ENCODE measurements around the gene KRTAP5-4. TPM values are rescaled to one million over a fixed set of nuclear protein-coding genes. Genes with fewer than 3 reads are reported as not detected.
"Not testable (repeated sequence)": the region's sequence is repeated elsewhere in the genome, so short reads cannot be mapped to it uniquely, and the experiment has no call there.

KRTAP5-4 gene
- total and polyA plus RNA-seq, 4 donors: not detected

DNA sequence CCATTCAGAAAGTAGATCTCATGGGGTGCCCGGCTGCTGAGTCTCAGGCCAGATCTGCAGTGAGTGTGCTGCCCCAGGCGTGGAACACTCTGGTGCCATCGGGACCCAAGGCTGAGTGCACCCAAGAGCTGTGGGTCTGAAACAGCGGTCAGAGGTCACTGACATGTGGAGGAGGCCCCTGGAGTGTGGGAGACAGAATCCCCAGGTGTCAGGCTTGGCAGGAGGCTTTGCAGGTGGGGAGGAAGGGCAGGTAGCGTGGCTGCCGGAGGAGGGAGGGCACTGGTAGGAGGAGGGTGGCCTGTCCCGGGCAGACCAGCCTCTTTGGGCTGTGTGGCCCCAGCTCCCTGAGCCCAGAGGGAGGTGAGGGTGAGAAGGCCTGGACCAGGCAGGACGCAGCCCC is 43.4 kb upstream of the KRTAP5-4 start:
- DNase-seq (peak in 1 of 2 donors; percentile 20), ATAC-seq (ENCODE audit: low FRiP score) (no peak)
- WGBS, 2 donors: 74 to 93% methylated on average over 5 to 6 of the region's 8 CpGs
- H3K36me3 ChIP-seq (ENCODE audit: control insufficient read depth in 1 of 2, insufficient read depth in 2 of 2, low read length in 1 of 2): no peaks in the 10 kb centered on the region
- no peak overlapping the region for H3K4me3 ChIP-seq (ENCODE audit: low read length in 2 of 2)
- H3K4me1 ChIP-seq (ENCODE audit: control insufficient read depth in 1 of 2, insufficient read depth in 2 of 2, low read length in 2 of 2): no peaks in the 10 kb centered on the region
- no peaks in the 10 kb centered on the region for H3K27me3 ChIP-seq (ENCODE audit: control insufficient read depth in 1 of 2, insufficient read depth in 2 of 2, low read length in 1 of 2)
- no peak overlapping the region for H3K27ac ChIP-seq (ENCODE audit: low read depth in 1 of 2, low read length in 2 of 2)
- intact Hi-C loops (cut with DNase I): no loop called here
- no peaks in the 10 kb centered on the region for H3K9me3 ChIP-seq (ENCODE audit: control insufficient read depth, low read length)

- DNase-seq; H3K36me3 ChIP-seq (ENCODE audit: control insufficient read depth in 1 of 2, insufficient read depth in 2 of 2, low read length in 1 of 2); H3K27me3 ChIP-seq (ENCODE audit: control insufficient read depth in 1 of 2, insufficient read depth in 2 of 2, low read length in 1 of 2); H3K27ac ChIP-seq (ENCODE audit: low read depth in 1 of 2, low read length in 2 of 2); H3K4me1 ChIP-seq (ENCODE audit: control insufficient read depth in 1 of 2, insufficient read depth in 2 of 2, low read length in 2 of 2); ATAC-seq (ENCODE audit: low FRiP score); intact Hi-C loops (cut with DNase I); H3K9me3 ChIP-seq (ENCODE audit: control insufficient read depth, low read length); H3K4me3 ChIP-seq (ENCODE audit: low read length in 2 of 2): not testable (repeated sequence)
- 54 to 67% methylated on average over 16 to 18 of the region's 18 CpGs for WGBS, 2 donors
These were observed 40.9 kb upstream of the KRTAP5-4 start for GRCh38 chr11:1662699-1663283.

GRCh38 chr11:1661454-1662269 is 39.7 kb upstream of the KRTAP5-4 start:
- DNase-seq; H3K9me3 ChIP-seq (ENCODE audit: control insufficient read depth, low read length); H3K27me3 ChIP-seq (ENCODE audit: control insufficient read depth in 1 of 2, insufficient read depth in 2 of 2, low read length in 1 of 2); H3K36me3 ChIP-seq (ENCODE audit: control insufficient read depth in 1 of 2, insufficient read depth in 2 of 2, low read length in 1 of 2); H3K27ac ChIP-seq (ENCODE audit: low read depth in 1 of 2, low read length in 2 of 2); intact Hi-C loops (cut with DNase I); H3K4me1 ChIP-seq (ENCODE audit: control insufficient read depth in 1 of 2, insufficient read depth in 2 of 2, low read length in 2 of 2); H3K4me3 ChIP-seq (ENCODE audit: low read length in 2 of 2); ATAC-seq (ENCODE audit: low FRiP score): not testable (repeated sequence)
- 79 to 82% methylated on average over 18 to 22 of the region's 25 CpGs for WGBS, 2 donors

DNA sequence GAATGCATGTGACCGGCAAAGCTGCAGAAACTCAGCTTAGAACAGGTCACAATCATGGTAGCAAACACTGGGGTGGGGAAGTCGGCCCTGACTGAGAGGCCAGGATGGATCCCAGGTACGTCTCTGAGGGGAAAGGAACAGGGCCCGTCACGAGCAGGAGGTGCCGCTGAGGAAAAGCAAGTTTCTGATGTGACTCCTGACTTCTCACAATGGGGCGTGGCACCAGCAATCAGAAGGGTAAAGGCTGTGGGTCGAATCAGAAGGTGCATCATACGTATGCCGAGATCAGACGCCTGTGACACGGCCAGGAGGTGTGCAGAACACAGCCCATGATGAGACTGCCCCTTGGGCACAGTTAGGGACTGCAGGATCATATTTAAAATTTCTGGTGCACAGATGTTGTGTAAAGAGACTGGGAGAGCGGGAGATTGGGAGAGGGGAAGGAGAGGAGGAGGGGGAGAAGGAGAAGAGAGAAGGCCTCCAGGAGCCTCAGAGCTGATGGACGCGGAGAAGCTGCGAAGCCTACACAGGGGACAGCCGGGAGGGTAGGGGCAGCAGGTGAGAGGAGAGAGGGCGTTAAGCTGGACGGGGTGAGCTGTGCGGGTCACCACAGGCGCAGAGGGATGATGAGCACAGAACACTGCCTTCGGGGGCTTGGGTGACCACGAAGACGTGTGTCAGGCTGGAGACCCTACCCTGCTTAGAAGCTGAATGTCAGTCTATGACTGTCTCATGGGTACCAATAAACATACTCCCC is 38.4 kb upstream of the KRTAP5-4 start:
- Histone ChIP-seq H3K27me3 (ENCODE audit: control insufficient read depth in 1 of 2, insufficient read depth in 2 of 2, low read length in 1 of 2) (no peaks in the 10 kb centered on the region), H3K9me3 (ENCODE audit: control insufficient read depth, low read length) (no peaks in the 10 kb centered on the region), H3K4me1 (ENCODE audit: control insufficient read depth in 1 of 2, insufficient read depth in 2 of 2, low read length in 2 of 2) (no peaks in the 10 kb centered on the region), H3K4me3 (ENCODE audit: low read length in 2 of 2) (no peak overlapping the region), H3K36me3 (ENCODE audit: control insufficient read depth in 1 of 2, insufficient read depth in 2 of 2, low read length in 1 of 2) (no peaks in the 10 kb centered on the region), H3K27ac (ENCODE audit: low read depth in 1 of 2, low read length in 2 of 2) (no peak overlapping the region)
- DNase-seq (peak in 1 of 2 donors; percentile 24), ATAC-seq (ENCODE audit: low FRiP score) (no peak)
- WGBS, 2 donors: 79 to 89% methylated on average over 24 of the region's 24 CpGs
- intact Hi-C loops (cut with DNase I): no loop called here

DNA sequence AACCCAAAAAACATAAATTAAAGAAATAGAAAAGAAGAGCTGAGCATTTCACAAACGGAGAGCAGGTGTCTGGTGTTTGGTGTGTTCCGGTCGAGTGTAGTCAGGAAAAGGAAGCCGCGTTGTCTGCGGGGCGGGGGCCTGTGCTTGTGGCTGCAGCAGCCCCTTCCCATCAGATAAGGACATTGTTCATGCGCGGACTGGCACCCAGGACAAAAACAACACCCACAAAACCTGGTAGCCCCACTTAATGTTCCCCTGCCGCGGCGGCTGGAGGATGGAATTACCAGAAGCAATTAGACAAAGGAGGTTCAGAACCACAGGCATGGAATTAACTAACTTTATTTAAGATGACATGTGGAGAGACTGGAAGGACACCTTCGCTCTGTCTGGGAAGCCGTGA is 37.6 kb upstream of the KRTAP5-4 start:
- DNase-seq: peak in 1 of 2 donors; percentile 31
- WGBS, 2 donors: 84 to 89% methylated on average over 14 of the region's 14 CpGs
- intact Hi-C loops (cut with DNase I): loop anchor here in 1 of 2 donors (10.0 kb wide), 1 partner anchor 495 kb away; no protein-coding TSS in a partner anchor

GRCh38 chr11:1656670-1657069 is 34.7 kb upstream of the KRTAP5-4 start:
- DNase-seq (peak in 1 of 2 donors; percentile 7), ATAC-seq (ENCODE audit: low FRiP score) (no peak)
- Histone ChIP-seq H3K27me3 (ENCODE audit: control insufficient read depth in 1 of 2, insufficient read depth in 2 of 2, low read length in 1 of 2) (no peaks in the 10 kb centered on the region), H3K36me3 (ENCODE audit: control insufficient read depth in 1 of 2, insufficient read depth in 2 of 2, low read length in 1 of 2) (no peaks in the 10 kb centered on the region), H3K27ac (ENCODE audit: low read depth in 1 of 2, low read length in 2 of 2) (no peak overlapping the region), H3K4me1 (ENCODE audit: control insufficient read depth in 1 of 2, insufficient read depth in 2 of 2, low read length in 2 of 2) (no peaks in the 10 kb centered on the region), H3K4me3 (ENCODE audit: low read length in 2 of 2) (no peak overlapping the region), H3K9me3 (ENCODE audit: control insufficient read depth, low read length) (no peaks in the 10 kb centered on the region)
- WGBS, 2 donors: 75 to 85% methylated on average over 7 of the region's 7 CpGs
- intact Hi-C loops (cut with DNase I): loop anchor here in 1 of 2 donors (10.0 kb wide), 1 partner anchor 498 kb away; no protein-coding TSS in a partner anchor

More for the DNA sequence above, 37.6 kb upstream of the KRTAP5-4 start:
- Histone ChIP-seq H3K27me3 (ENCODE audit: control insufficient read depth in 1 of 2, insufficient read depth in 2 of 2, low read length in 1 of 2) (no peaks in the 10 kb centered on the region), H3K4me3 (ENCODE audit: low read length in 2 of 2) (no peak overlapping the region), H3K9me3 (ENCODE audit: control insufficient read depth, low read length) (no peaks in the 10 kb centered on the region), H3K4me1 (ENCODE audit: control insufficient read depth in 1 of 2, insufficient read depth in 2 of 2, low read length in 2 of 2) (no peaks in the 10 kb centered on the region), H3K27ac (ENCODE audit: low read depth in 1 of 2, low read length in 2 of 2) (no peak overlapping the region), H3K36me3 (ENCODE audit: control insufficient read depth in 1 of 2, insufficient read depth in 2 of 2, low read length in 1 of 2) (no peaks in the 10 kb centered on the region)
- ATAC-seq (ENCODE audit: low FRiP score): no peak

- intact Hi-C loops (cut with DNase I): loop anchor here in 1 of 2 donors (10.0 kb wide), 1 partner anchor 499 kb away; no protein-coding TSS in a partner anchor
- no peak for ATAC-seq (ENCODE audit: low FRiP score)
- Histone ChIP-seq H3K4me1 (ENCODE audit: control insufficient read depth in 1 of 2, insufficient read depth in 2 of 2, low read length in 2 of 2) (no peaks in the 10 kb centered on the region), H3K36me3 (ENCODE audit: control insufficient read depth in 1 of 2, insufficient read depth in 2 of 2, low read length in 1 of 2) (no peaks in the 10 kb centered on the region), H3K4me3 (ENCODE audit: low read length in 2 of 2) (no peak overlapping the region), H3K27ac (ENCODE audit: low read depth in 1 of 2, low read length in 2 of 2) (no peak overlapping the region), H3K9me3 (ENCODE audit: control insufficient read depth, low read length) (no peaks in the 10 kb centered on the region), H3K27me3 (ENCODE audit: control insufficient read depth in 1 of 2, insufficient read depth in 2 of 2, low read length in 1 of 2) (no peaks in the 10 kb centered on the region)
- peak in 1 of 2 donors; percentile 32 for DNase-seq
- 88 to 89% methylated on average over 9 of the region's 9 CpGs for WGBS, 2 donors
These were observed 34.1 kb upstream of the KRTAP5-4 start for GRCh38 chr11:1656061-1656441.

DNA sequence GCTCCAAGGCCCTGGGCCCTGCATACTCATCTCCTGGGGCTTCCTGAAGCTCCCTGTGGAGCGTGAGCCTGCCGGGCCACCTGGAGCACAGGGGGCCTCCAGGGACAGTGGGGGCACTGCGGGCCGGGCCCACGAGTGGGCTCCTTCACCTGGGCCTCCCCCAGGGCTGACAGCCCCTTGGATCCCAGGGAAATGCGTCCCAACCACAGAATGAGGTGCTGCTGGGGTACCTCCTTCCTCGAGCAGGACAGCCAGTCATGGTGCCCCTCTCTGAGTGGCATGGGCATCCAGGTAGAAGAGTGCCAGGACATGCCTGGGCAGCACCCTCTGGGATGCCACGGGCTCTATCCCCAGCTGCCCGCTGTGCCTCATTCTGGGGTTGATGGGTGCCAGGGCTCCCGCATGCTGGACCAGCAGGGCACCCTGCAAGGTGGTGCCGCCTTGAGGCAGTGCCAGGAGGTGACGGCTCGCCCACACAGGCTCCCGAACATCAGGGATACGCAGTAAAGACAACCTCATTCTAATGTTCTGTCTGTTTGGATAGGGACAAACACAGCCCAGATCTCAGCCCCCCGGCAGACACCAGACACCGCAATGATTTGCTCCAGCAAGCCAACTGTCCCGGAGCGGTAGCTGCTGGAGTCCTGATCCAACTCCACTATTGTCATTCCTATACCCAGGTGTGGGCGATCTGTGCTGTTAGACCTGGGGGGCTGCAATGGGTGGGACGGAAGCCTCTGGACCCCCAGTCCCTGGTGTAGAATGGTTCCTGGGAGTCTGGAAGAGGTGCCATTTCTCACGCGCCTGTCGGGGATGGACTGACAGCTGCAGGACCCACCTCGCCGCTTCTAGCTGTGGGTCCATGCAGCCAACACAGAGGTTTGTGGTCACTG is 33.5 kb upstream of the KRTAP5-4 start:
- no peaks in the 10 kb centered on the region for H3K36me3 ChIP-seq (ENCODE audit: control insufficient read depth in 1 of 2, insufficient read depth in 2 of 2, low read length in 1 of 2)
- DNase-seq (peak in 1 of 2 donors; percentile 34), ATAC-seq (ENCODE audit: low FRiP score) (no peak)
- no peak overlapping the region for H3K27ac ChIP-seq (ENCODE audit: low read depth in 1 of 2, low read length in 2 of 2)
- WGBS, 2 donors: 89 to 91% methylated on average over 23 to 26 of the region's 26 CpGs
- intact Hi-C loops (cut with DNase I): loop anchor here in 1 of 2 donors (10.0 kb wide), 1 partner anchor 499 kb away; no protein-coding TSS in a partner anchor
- H3K9me3 ChIP-seq (ENCODE audit: control insufficient read depth, low read length): no peaks in the 10 kb centered on the region
- H3K4me1 ChIP-seq (ENCODE audit: control insufficient read depth in 1 of 2, insufficient read depth in 2 of 2, low read length in 2 of 2): no peaks in the 10 kb centered on the region
- H3K27me3 ChIP-seq (ENCODE audit: control insufficient read depth in 1 of 2, insufficient read depth in 2 of 2, low read length in 1 of 2): no peaks in the 10 kb centered on the region
- no peak overlapping the region for H3K4me3 ChIP-seq (ENCODE audit: low read length in 2 of 2)

Measured in aorta (tissue), 5 donors.